IMR-90 (cell line): ENCODE data around the gene ITIH2. TPM values are rescaled to one million over a fixed set of nuclear protein-coding genes. Genes with fewer than 3 reads are reported as not detected.

Experiments
- ATAC-seq: fragments of 200-7000 bp; cut with Tn5 transposase; 2 replicates; pipeline ENCODE4 v1.9.1; 2020; ENCODE audit warnings: low read depth, mild to moderate bottlenecking, moderate library complexity
- BruUV-seq: library from RNA; stranded (reverse); fragments of 400-500 nt; replicated peaks from 2 replicates; lab custom pipeline; 2021; lab: Mats Ljungman, UMichigan
- CTCF ChIA-PET: fragments of 300-600 bp; formaldehyde crosslinking; extraction: SDS; loops from one replicate; lab custom pipeline; 2021; ENCODE audit warnings: antibody characterized with exemption; lab: Yijun Ruan, JAX
- POLR2A ChIA-PET: fragments of 300-600 bp; sonication (Branson Sonifier 250); formaldehyde crosslinking; loops from one replicate; lab custom pipeline; 2022; ENCODE audit warnings: antibody characterized with exemption; ENCODE audit not compliant: unreplicated experiment; lab: Charles Lee
- DNase-seq: peaks from one replicate; pipeline ENCODE4 v3.0.0; 2013
- H2AFZ ChIP-seq: replicated peaks from 2 replicates; pipeline ENCODE3; 2013; ENCODE audit warnings: low read length, mild to moderate bottlenecking; ENCODE audit not compliant: poor library complexity
- H2AK5ac ChIP-seq: 2 replicates; pipeline ENCODE4 v1.6.1; 2013; ENCODE audit warnings: low read depth, low read length, inconsistent platforms
- H2AK9ac ChIP-seq: replicated peaks from 2 replicates; pipeline ENCODE3; 2013; ENCODE audit warnings: mild to moderate bottlenecking, low read depth, low read length, moderate library complexity; ENCODE audit not compliant: poor library complexity
- H2BK120ac ChIP-seq: 2 replicates; pipeline ENCODE4 v1.6.1; 2013; ENCODE audit warnings: low read depth, low read length, inconsistent platforms
- H2BK15ac ChIP-seq: 3 replicates; pipeline ENCODE4 v1.6.1; 2013; ENCODE audit warnings: low read depth, low read length, inconsistent platforms
- H2BK20ac ChIP-seq: 2 replicates; pipeline ENCODE4 v1.6.1; 2013; ENCODE audit warnings: low read depth, mild to moderate bottlenecking, inconsistent platforms, low read length, moderate library complexity
- H2BK5ac ChIP-seq: 2 replicates; pipeline ENCODE4 v1.6.1; 2013; ENCODE audit warnings: mild to moderate bottlenecking, low read depth, low read length, inconsistent platforms; ENCODE audit not compliant: poor library complexity, severe bottlenecking
- H3K14ac ChIP-seq: replicated peaks from 2 replicates; pipeline ENCODE4 v1.6.1; 2013; ENCODE audit warnings: low read depth, low read length, inconsistent platforms
- H3K18ac ChIP-seq: 2 replicates; pipeline ENCODE4 v1.6.1; 2013; ENCODE audit warnings: low read depth, low read length, control low read depth
- H3K23ac ChIP-seq: 2 replicates; pipeline ENCODE4 v1.6.1; 2013; ENCODE audit warnings: low read depth, low read length, inconsistent platforms
- H3K27ac ChIP-seq: 2 replicates; pipeline ENCODE4 v1.5.1; 2013; ENCODE audit warnings: mild to moderate bottlenecking, control low read depth, low read length; ENCODE audit not compliant: insufficient read depth
- H3K27me3 ChIP-seq: 2 replicates; pipeline ENCODE4 v1.6.1; 2013; ENCODE audit warnings: low read length; ENCODE audit not compliant: control insufficient read depth, insufficient read depth
- H3K36me3 ChIP-seq: 2 replicates; pipeline ENCODE4 v1.6.1; 2013; ENCODE audit warnings: low read length, mixed read lengths; ENCODE audit not compliant: control insufficient read depth, insufficient read depth
- H3K4ac ChIP-seq: 2 replicates; pipeline ENCODE4 v1.6.1; 2013; ENCODE audit warnings: low read depth, low read length, inconsistent platforms
- H3K4me1 ChIP-seq: 2 replicates; pipeline ENCODE4 v1.6.1; 2013; ENCODE audit warnings: low read length, mixed read lengths; ENCODE audit not compliant: control insufficient read depth, insufficient read depth
- H3K4me2 ChIP-seq: 2 replicates; pipeline ENCODE4 v1.6.1; 2013; ENCODE audit warnings: low read depth, mild to moderate bottlenecking, control low read depth, low read length, moderate library complexity
- H3K4me3 ChIP-seq: 2 replicates; pipeline ENCODE4 v1.5.1; 2013; ENCODE audit warnings: low read depth, mild to moderate bottlenecking, control low read depth, low read length, moderate library complexity; ENCODE audit not compliant: insufficient read depth
- H3K56ac ChIP-seq: 2 replicates; pipeline ENCODE4 v1.6.1; 2013; ENCODE audit warnings: low read length, inconsistent platforms; ENCODE audit not compliant: insufficient read depth; ENCODE audit errors: extremely low read depth
- H3K79me1 ChIP-seq, 2 experiments: 2 replicates each; pipeline ENCODE4 v1.6.1; 2013; ENCODE audit warnings: low read length in 2 of 2, inconsistent platforms in 1 of 2, low read depth in 1 of 2
- H3K9ac ChIP-seq: 2 replicates; pipeline ENCODE4 v1.6.1; 2013; ENCODE audit warnings: low read depth, low read length, control low read depth
- H3K9me1 ChIP-seq: 2 replicates; pipeline ENCODE4 v1.6.1; 2013; ENCODE audit warnings: low read length, inconsistent platforms; ENCODE audit not compliant: insufficient read depth
- H3K9me3 ChIP-seq: 2 replicates; pipeline ENCODE4 v1.6.1; 2013; ENCODE audit warnings: low read length; ENCODE audit not compliant: control insufficient read depth, insufficient read depth
- H4K20me1 ChIP-seq: 2 replicates; pipeline ENCODE4 v1.6.1; 2013; ENCODE audit warnings: low read length, inconsistent platforms; ENCODE audit not compliant: insufficient read depth
- H4K5ac ChIP-seq: 2 replicates; pipeline ENCODE4 v1.6.1; 2013; ENCODE audit warnings: mild to moderate bottlenecking, low read depth, low read length, control low read depth
- H4K8ac ChIP-seq, 2 experiments: 2 replicates each; pipeline ENCODE4 v1.6.1; 2013; ENCODE audit warnings: low read depth in 2 of 2, low read length in 2 of 2, control low read depth in 1 of 2, inconsistent platforms in 1 of 2
- H4K91ac ChIP-seq: 2 replicates; pipeline ENCODE4 v1.6.1; 2013; ENCODE audit warnings: low read depth, low read length, inconsistent platforms; ENCODE audit not compliant: insufficient read depth
- BHLHE40 ChIP-seq: fragments of 150-350 bp; IDR thresholded peaks from 2 replicates; pipeline ENCODE4 v1.6.1; 2016; ENCODE audit warnings: mild to moderate bottlenecking, low read depth, low read length
- CEBPB ChIP-seq: IDR thresholded peaks from 2 replicates; pipeline ENCODE4 v1.6.1; 2012; ENCODE audit warnings: low read depth, low read length, improper control_type of control experiment
- MXI1 ChIP-seq: IDR thresholded peaks from 2 replicates; pipeline ENCODE4 v1.6.1; 2012; ENCODE audit warnings: low read depth, mild to moderate bottlenecking, low read length, moderate library complexity, borderline replicate concordance
- NFE2L2 ChIP-seq: fragments of 150-350 bp; IDR thresholded peaks from 2 replicates; pipeline ENCODE4 v1.6.1; 2016; ENCODE audit warnings: low read depth, mild to moderate bottlenecking, low read length
- POLR2A ChIP-seq: IDR thresholded peaks from 2 replicates; pipeline ENCODE4 v1.6.1; 2012; ENCODE audit warnings: mild to moderate bottlenecking, low read depth, low read length
- RAD21 ChIP-seq: IDR thresholded peaks from 2 replicates; pipeline ENCODE4 v1.6.1; 2012; ENCODE audit warnings: low read length, improper control_type of control experiment
- RFX5 ChIP-seq: IDR thresholded peaks from 2 replicates; pipeline ENCODE4 v1.8.0; 2012; ENCODE audit warnings: low read depth, mild to moderate bottlenecking, low read length, moderate library complexity
- USF2 ChIP-seq: fragments of 150-350 bp; IDR thresholded peaks from 2 replicates; pipeline ENCODE4 v1.6.1; 2017; ENCODE audit warnings: mild to moderate bottlenecking, antibody characterized with exemption, low read length, low read depth
- WGBS, 2 experiments: methylation state at CpG; one replicate each; pipeline versions ENCODE4 v1.1.5 to v1.1.7; 2013; ENCODE audit warnings: missing lambda C conversion rate in 2 of 2; ENCODE audit not compliant: insufficient read length in 1 of 2; ENCODE audit errors: extremely low coverage in 2 of 2; 5-methylcytosine and 5-hydroxymethylcytosine counted together
- dilution Hi-C: fragments of 300-500 bp; cut with HindIII; formaldehyde crosslinking; loops from one replicate; pipeline ENCODE4 v1.14.3; 2018; ENCODE audit warnings: low sequenced_read_pairs; ENCODE audit not compliant: unreplicated experiment
- in situ Hi-C: fragments of 300-500 bp; cut with MboI; formaldehyde crosslinking; loops from 3 replicates; pipeline ENCODE4 v1.14.3; 2019; ENCODE audit warnings: low sequenced_read_pairs, inconsistent platforms, mixed read lengths
- intact Hi-C: fragments of 100-400 bp; cut with micrococcal nuclease; formaldehyde crosslinking; loops from 2 replicates; pipeline ENCODE4 v1.10.0; 2022
- polyA plus RNA-seq, 3 experiments: library from polyadenylated mRNA; depleted of rRNA; stranded (reverse); fragments of >200 nt; gene quantifications; 2 replicates each; pipeline ENCODE4 v1.2.3, GENCODE V29; 2012; ENCODE audit warnings: low replicate concordance in 1 of 3
- total RNA-seq: library from RNA; depleted of rRNA; stranded (reverse); fragments of >200 nt; gene quantifications from 2 replicates; pipeline ENCODE4 v1.2.3, GENCODE V29; 2012
- TF ChIP-seq, protein P1 (sequence below): conservative IDR thresholded peaks from 2 replicates; pipeline ENCODE4 v1.5.1; 2012; ENCODE audit warnings: mild to moderate bottlenecking, low read depth, low read length, improper control_type of control experiment

Gene ITIH2
- total and polyA plus RNA-seq, 2 of the 4 experiments (the other 2 are of a cell fraction): not detected

GRCh38 chr10:7707858-7708622, 4.9 kb downstream of the ITIH2 start:
- TF ChIP-seq, protein P1, sequence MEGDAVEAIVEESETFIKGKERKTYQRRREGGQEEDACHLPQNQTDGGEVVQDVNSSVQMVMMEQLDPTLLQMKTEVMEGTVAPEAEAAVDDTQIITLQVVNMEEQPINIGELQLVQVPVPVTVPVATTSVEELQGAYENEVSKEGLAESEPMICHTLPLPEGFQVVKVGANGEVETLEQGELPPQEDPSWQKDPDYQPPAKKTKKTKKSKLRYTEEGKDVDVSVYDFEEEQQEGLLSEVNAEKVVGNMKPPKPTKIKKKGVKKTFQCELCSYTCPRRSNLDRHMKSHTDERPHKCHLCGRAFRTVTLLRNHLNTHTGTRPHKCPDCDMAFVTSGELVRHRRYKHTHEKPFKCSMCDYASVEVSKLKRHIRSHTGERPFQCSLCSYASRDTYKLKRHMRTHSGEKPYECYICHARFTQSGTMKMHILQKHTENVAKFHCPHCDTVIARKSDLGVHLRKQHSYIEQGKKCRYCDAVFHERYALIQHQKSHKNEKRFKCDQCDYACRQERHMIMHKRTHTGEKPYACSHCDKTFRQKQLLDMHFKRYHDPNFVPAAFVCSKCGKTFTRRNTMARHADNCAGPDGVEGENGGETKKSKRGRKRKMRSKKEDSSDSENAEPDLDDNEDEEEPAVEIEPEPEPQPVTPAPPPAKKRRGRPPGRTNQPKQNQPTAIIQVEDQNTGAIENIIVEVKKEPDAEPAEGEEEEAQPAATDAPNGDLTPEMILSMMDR: no peak
- TF ChIP-seq POLR2A (no peak), RAD21 (no peak), CEBPB (no peak), USF2 (no peak), BHLHE40 (no peak), MXI1 (no peak), NFE2L2 (no peak), RFX5 (no peak)
- no peak overlapping the region for H2BK15ac ChIP-seq
- ChIA-PET CTCF (interaction anchor here (0.9 kb wide), 1 partner anchor 11 kb away, joined by 3 read pairs; no protein-coding TSS in a partner anchor), POLR2A (no interaction called here)
- H3K23ac ChIP-seq: no peak overlapping the region
- H3K79me1 ChIP-seq: no peaks in the 10 kb centered on the region
- no peak overlapping the region for H2BK5ac ChIP-seq
- no peak overlapping the region for H3K9ac ChIP-seq
- H3K36me3 ChIP-seq: no peaks in the 10 kb centered on the region
- H3K56ac ChIP-seq: no peak overlapping the region
- ATAC-seq: no peak
- H2AK9ac ChIP-seq: no peak overlapping the region
- H3K9me1 ChIP-seq: no peaks in the 10 kb centered on the region
- no peak overlapping the region for H4K91ac ChIP-seq
- H2AFZ ChIP-seq: no peak overlapping the region
- no peak overlapping the region for H2BK120ac ChIP-seq
- no peak overlapping the region for H3K4me3 ChIP-seq
- H3K18ac ChIP-seq: no peak overlapping the region
- no peaks in the 10 kb centered on the region for H3K4me1 ChIP-seq
- H4K5ac ChIP-seq: no peak overlapping the region
- H2AK5ac ChIP-seq: no peak overlapping the region
- no peak overlapping the region for H3K14ac ChIP-seq
- H4K8ac ChIP-seq: no peak overlapping the region
- H4K20me1 ChIP-seq: no peaks in the 10 kb centered on the region
- H3K9me3 ChIP-seq: no peaks in the 10 kb centered on the region
- no peak for DNase-seq
- H3K27me3 ChIP-seq: no peaks in the 10 kb centered on the region; the same call in 1 of the 2 replicates
- BruUV-seq: no TSS peak
- H3K4me2 ChIP-seq: no peak overlapping the region
- H3K27ac ChIP-seq: no peak overlapping the region
- H2BK20ac ChIP-seq: no peak overlapping the region
- intact Hi-C loops (no loop called here), dilution Hi-C loops (no loop called here), in situ Hi-C loops (no loop called here)
- WGBS, 2 experiments: 56% methylated on average over 3 of the region's 5 CpGs; no CpG with 5 or more reads in 1 of the 2 experiments
- no peak overlapping the region for H3K4ac ChIP-seq
